Trophoblast cell (in vitro differentiated cells and primary cell): ENCODE measurements around the gene MSANTD4. TPM values are rescaled to one million over a fixed set of nuclear protein-coding genes. Genes with fewer than 3 reads are reported as not detected.
A peak's percentile ranks its signal among the peaks of the same experiment; 100 is the strongest.

Source experiments
- DNase-seq, 2 donors: peaks; one replicate each; pipeline ENCODE4 v3.0.0-alpha.2; 2016
- H2AFZ ChIP-seq: 2 replicates; pipeline ENCODE4 v1.6.1; 2013; ENCODE audit warnings: low read length, moderate library complexity, mild to moderate bottlenecking; ENCODE audit not compliant: insufficient read depth, poor library complexity
- H2AK5ac ChIP-seq: 2 replicates; pipeline ENCODE4 v1.6.1; 2013; ENCODE audit warnings: mild to moderate bottlenecking, low read length
- H2BK120ac ChIP-seq: 2 replicates; pipeline ENCODE4 v1.6.1; 2013; ENCODE audit warnings: low read length, mild to moderate bottlenecking, moderate library complexity; ENCODE audit not compliant: insufficient read depth, poor library complexity
- H2BK12ac ChIP-seq: 2 replicates; pipeline ENCODE4 v1.6.1; 2013; ENCODE audit warnings: mild to moderate bottlenecking, low read length, moderate library complexity
- H2BK5ac ChIP-seq: 2 replicates; pipeline ENCODE4 v1.6.1; 2013; ENCODE audit warnings: low read length, low read depth, moderate library complexity, mild to moderate bottlenecking; ENCODE audit not compliant: poor library complexity
- H3K14ac ChIP-seq: 2 replicates; pipeline ENCODE4 v1.6.1; 2013; ENCODE audit warnings: mild to moderate bottlenecking, low read length
- H3K18ac ChIP-seq: 2 replicates; pipeline ENCODE4 v1.6.1; 2013; ENCODE audit warnings: mild to moderate bottlenecking, low read length
- H3K23ac ChIP-seq: 2 replicates; pipeline ENCODE4 v1.6.1; 2013; ENCODE audit warnings: low read length
- H3K27ac ChIP-seq: 2 replicates; pipeline ENCODE4 v1.5.1; 2013; ENCODE audit warnings: low read depth, mild to moderate bottlenecking, inconsistent platforms, low read length, moderate library complexity
- H3K27me3 ChIP-seq: 2 replicates; pipeline ENCODE4 v1.6.1; 2013; ENCODE audit warnings: inconsistent platforms, mild to moderate bottlenecking, low read length, moderate library complexity; ENCODE audit not compliant: insufficient read depth
- H3K36me3 ChIP-seq, 2 experiments: 1 replicate in 1 of 2; 2 replicates in 1 of 2; pipeline ENCODE4 v1.6.1; 2013; ENCODE audit warnings: low read length in 2 of 2, mild to moderate bottlenecking in 2 of 2, moderate library complexity in 1 of 2; ENCODE audit not compliant: insufficient read depth in 2 of 2, control insufficient read depth in 1 of 2
- H3K4ac ChIP-seq: 2 replicates; pipeline ENCODE4 v1.6.1; 2013; ENCODE audit warnings: low read depth, mild to moderate bottlenecking, low read length, moderate library complexity
- H3K4me1 ChIP-seq, 2 experiments: 1 replicate in 1 of 2; 2 replicates in 1 of 2; pipeline ENCODE4 v1.6.1; 2013; ENCODE audit warnings: low read length in 2 of 2, mild to moderate bottlenecking in 2 of 2, moderate library complexity in 1 of 2; ENCODE audit not compliant: insufficient read depth in 2 of 2, control insufficient read depth in 1 of 2
- H3K4me2 ChIP-seq: 2 replicates; pipeline ENCODE4 v1.6.1; 2013; ENCODE audit warnings: inconsistent platforms, mild to moderate bottlenecking, low read length, moderate library complexity
- H3K4me3 ChIP-seq: 2 replicates; pipeline ENCODE4 v1.5.1; 2013; ENCODE audit warnings: mild to moderate bottlenecking, low read depth, low read length, inconsistent platforms
- H3K79me1 ChIP-seq: one replicate; pipeline ENCODE4 v1.6.1; 2013; ENCODE audit warnings: low read length
- H3K79me2 ChIP-seq: 2 replicates; pipeline ENCODE4 v1.6.1; 2013; ENCODE audit warnings: low read length, mild to moderate bottlenecking; ENCODE audit not compliant: control insufficient read depth, insufficient read depth, poor library complexity
- H3K9ac ChIP-seq: 2 replicates; pipeline ENCODE4 v1.6.1; 2013; ENCODE audit warnings: mild to moderate bottlenecking, low read length
- H3K9me3 ChIP-seq: 2 replicates; pipeline ENCODE4 v1.6.1; 2013; ENCODE audit warnings: low read depth, mild to moderate bottlenecking, control low read depth, inconsistent platforms, low read length; ENCODE audit not compliant: insufficient read depth
- H4K12ac ChIP-seq: 2 replicates; pipeline ENCODE4 v1.6.1; 2013; ENCODE audit warnings: low read depth, mild to moderate bottlenecking, low read length, moderate library complexity
- H4K8ac ChIP-seq: 2 replicates; pipeline ENCODE4 v1.6.1; 2013; ENCODE audit warnings: low read depth, mild to moderate bottlenecking, low read length, moderate library complexity
- H4K91ac ChIP-seq: one replicate; pipeline ENCODE4 v1.6.1; 2013; ENCODE audit warnings: low read depth, mild to moderate bottlenecking, low read length, moderate library complexity
- WGBS: extraction: QIAGEN DNeasy Blood & Tissue Kit; methylation state at CpG from one replicate; pipeline ENCODE4 v1.1.7; 2013; ENCODE audit warnings: missing lambda C conversion rate; ENCODE audit not compliant: insufficient read length, insufficient coverage; ENCODE audit errors: extremely low coverage; 5-methylcytosine and 5-hydroxymethylcytosine counted together
- polyA plus RNA-seq: library from polyadenylated mRNA; stranded (reverse); fragments of 200-250 nt; gene quantifications from 2 replicates; pipeline ENCODE4 v1.2.3, GENCODE V29; 2013

Gene MSANTD4
- 6.4 and 7.1 TPM in 2 replicates for polyA plus RNA-seq

- Histone ChIP-seq H4K91ac (peak within 1 kb of the TSS; percentile 58), H3K4ac (peak within 1 kb of the TSS; percentile 42), H2BK5ac (peak within 1 kb of the TSS; percentile 1), H4K12ac (peak within 1 kb of the TSS; percentile 58), H3K9me3 (no peaks in the 10 kb centered on the region), H3K36me3 (no peaks in the 10 kb centered on the region), H2BK120ac (no peak within 1 kb of the TSS), H3K4me2 (peak within 1 kb of the TSS; percentile 90), H3K27me3 (no peaks in the 10 kb centered on the region), H2BK12ac (no peak within 1 kb of the TSS), H3K9ac (peak within 1 kb of the TSS; percentile 47), H3K18ac (peak within 1 kb of the TSS; percentile 18), H3K79me2 (peaks cover 4% of the 10 kb centered on the region), H3K23ac (no peak within 1 kb of the TSS), H2AK5ac (no peak within 1 kb of the TSS), H3K27ac (no peak within 1 kb of the TSS), H3K14ac (peak within 1 kb of the TSS; percentile 74), H3K4me1 (no peaks in the 10 kb centered on the region), H3K4me3 (peak within 1 kb of the TSS; percentile 97), H3K79me1 (peaks cover 4% of the 10 kb centered on the region), H2AFZ (peak within 1 kb of the TSS; percentile 96), H4K8ac (peak within 1 kb of the TSS; percentile 90)
- no CpG with 5 or more reads among the region's 48 CpGs for WGBS
- DNase-seq: peak; percentile 99
Observed at GRCh38 chr11:106021967-106022794, at the start of gene MSANTD4. TSS of gene MSANTD4 (minus strand) at chr11:106022240. CDS start at chr11:106010917, 11,323 bp downstream.

GRCh38 chr11:106070606-106071005, 48.6 kb upstream of the MSANTD4 start:
- H3K79me1 ChIP-seq: no peaks in the 10 kb centered on the region
- H3K9me3 ChIP-seq: no peaks in the 10 kb centered on the region
- H3K4ac ChIP-seq: no peak overlapping the region
- no peaks in the 10 kb centered on the region for H3K79me2 ChIP-seq
- H4K91ac ChIP-seq: no peak overlapping the region
- no peaks in the 10 kb centered on the region for H3K27me3 ChIP-seq
- H3K23ac ChIP-seq: no peak overlapping the region
- H3K14ac ChIP-seq: no peak overlapping the region
- H2BK12ac ChIP-seq: no peak overlapping the region
- H2BK120ac ChIP-seq: no peak overlapping the region
- H2AK5ac ChIP-seq: no peak overlapping the region
- H4K12ac ChIP-seq: no peak overlapping the region
- H3K4me2 ChIP-seq: no peak overlapping the region
- no CpG with 5 or more reads among the region's 3 CpGs for WGBS
- no peak overlapping the region for H2BK5ac ChIP-seq
- no peak overlapping the region for H3K27ac ChIP-seq
- no peak overlapping the region for H2AFZ ChIP-seq
- no peaks in the 10 kb centered on the region for H3K4me1 ChIP-seq
- peak in 1 of 2 donors; percentile 16 for DNase-seq
- no peak overlapping the region for H3K18ac ChIP-seq
- no peak overlapping the region for H4K8ac ChIP-seq
- H3K9ac ChIP-seq: no peak overlapping the region
- no peaks in the 10 kb centered on the region for H3K36me3 ChIP-seq
- H3K4me3 ChIP-seq: no peak overlapping the region

DNA sequence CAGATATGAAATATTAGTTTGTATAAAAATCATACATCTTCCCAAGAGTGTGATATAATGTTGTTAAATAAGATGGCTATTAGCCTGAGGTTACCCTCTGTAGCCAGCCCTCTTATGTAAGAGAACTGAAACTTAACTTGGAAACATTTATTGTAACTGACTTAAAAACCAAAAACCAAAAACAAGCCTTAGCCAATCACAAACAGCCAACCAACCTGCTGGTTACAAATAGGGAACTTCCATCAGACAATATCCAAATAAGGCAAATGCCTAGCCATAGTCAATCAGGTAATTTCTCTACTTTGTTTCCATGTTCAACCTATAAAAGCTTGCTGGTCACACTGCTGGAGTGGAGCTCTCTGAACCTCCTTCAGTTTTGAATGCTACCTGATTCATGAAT, 41.0 kb upstream of the MSANTD4 start:
- Histone ChIP-seq H3K18ac (no peak overlapping the region), H3K27me3 (no peaks in the 10 kb centered on the region), H2BK12ac (no peak overlapping the region), H2AFZ (no peak overlapping the region), H2AK5ac (no peak overlapping the region), H3K9me3 (no peaks in the 10 kb centered on the region), H3K27ac (no peak overlapping the region), H3K9ac (no peak overlapping the region), H3K14ac (no peak overlapping the region), H3K79me1 (no peaks in the 10 kb centered on the region), H3K4me1 (no peaks in the 10 kb centered on the region), H2BK5ac (no peak overlapping the region), H4K8ac (no peak overlapping the region), H2BK120ac (no peak overlapping the region), H3K36me3 (no peaks in the 10 kb centered on the region), H3K4ac (no peak overlapping the region), H4K12ac (no peak overlapping the region), H3K4me3 (no peak overlapping the region), H3K23ac (no peak overlapping the region), H3K79me2 (no peaks in the 10 kb centered on the region), H4K91ac (no peak overlapping the region), H3K4me2 (no peak overlapping the region)
- DNase-seq: no peak

- no peak for DNase-seq
- Histone ChIP-seq H2AFZ (no peak overlapping the region), H3K4me2 (no peak overlapping the region), H3K79me2 (no peaks in the 10 kb centered on the region), H4K91ac (no peak overlapping the region), H3K27ac (no peak overlapping the region), H2BK5ac (no peak overlapping the region), H3K4me3 (no peak overlapping the region), H3K79me1 (no peaks in the 10 kb centered on the region), H2BK120ac (no peak overlapping the region), H3K27me3 (no peaks in the 10 kb centered on the region), H3K18ac (no peak overlapping the region), H3K4ac (no peak overlapping the region), H3K14ac (no peak overlapping the region), H3K9me3 (no peaks in the 10 kb centered on the region), H4K8ac (no peak overlapping the region), H2AK5ac (no peak overlapping the region), H3K36me3 (no peaks in the 10 kb centered on the region), H3K23ac (no peak overlapping the region), H3K4me1 (no peaks in the 10 kb centered on the region), H3K9ac (no peak overlapping the region), H4K12ac (no peak overlapping the region), H2BK12ac (no peak overlapping the region)
- no CpG with 5 or more reads among the region's 1 CpG for WGBS
Observed at GRCh38 chr11:106061954-106062949, 40.2 kb upstream of the MSANTD4 start.
